Naive thymus-derived CD4-positive, alpha-beta T cell (primary cell): Measurements from ENCODE around the gene UBAC1. TPM values are rescaled to one million over a fixed set of nuclear protein-coding genes. Genes with fewer than 3 reads are reported as not detected.
A peak's percentile ranks its signal among the peaks of the same experiment; 100 is the strongest.

Experiments
- ATAC-seq: fragments of 150-1000 bp; cut with Tn5 transposase; 2 replicates; pipeline ENCODE4 v1.10.0; 2021; ENCODE audit warnings: mild to moderate bottlenecking, moderate library complexity
- CTCF ChIA-PET: fragments of 350-600 bp; sonication (Branson Sonifier 250); formaldehyde crosslinking; loops from one replicate; lab custom pipeline; 2021; ENCODE audit warnings: antibody characterized with exemption; lab: Charles Lee
- POLR2A ChIA-PET: fragments of 350-600 bp; sonication (Branson Sonifier 250); formaldehyde crosslinking; loops from one replicate; lab custom pipeline; 2021; ENCODE audit warnings: antibody characterized with exemption, inconsistent platforms; lab: Charles Lee
- DNase-seq, 9 donors: peaks; one replicate each; pipeline versions ENCODE4 v3.0.0 to v3.0.0-alpha.2; 2020 to 2022; ENCODE audit warnings: mixed read lengths in 1 of 9
- H3K27ac ChIP-seq: one replicate; pipeline ENCODE4 v1.7.0; 2013; ENCODE audit warnings: mild to moderate bottlenecking, low read depth, low read length, moderate library complexity
- H3K27me3 ChIP-seq, 2 donors: one replicate each; pipeline ENCODE4 v1.7.0; 2013; ENCODE audit warnings: low read length in 2 of 2, mild to moderate bottlenecking in 2 of 2, moderate library complexity in 2 of 2; ENCODE audit not compliant: control insufficient read depth in 2 of 2, insufficient read depth in 2 of 2
- H3K36me3 ChIP-seq, 3 experiments: 1 replicate in 2 of 3; 2 replicates in 1 of 3; pipeline ENCODE4 v1.7.0; 2013; ENCODE audit warnings: low read length in 3 of 3, mild to moderate bottlenecking in 3 of 3, moderate library complexity in 1 of 3; ENCODE audit not compliant: insufficient read depth in 3 of 3, control insufficient read depth in 2 of 3
- H3K4me1 ChIP-seq, 2 donors: one replicate each; pipeline ENCODE4 v1.7.0; 2013; ENCODE audit warnings: low read length in 2 of 2, mild to moderate bottlenecking in 2 of 2, moderate library complexity in 1 of 2; ENCODE audit not compliant: control insufficient read depth in 2 of 2, insufficient read depth in 2 of 2
- H3K4me3 ChIP-seq: 2 replicates; pipeline ENCODE4 v1.7.0; 2013; ENCODE audit warnings: mild to moderate bottlenecking, low read length
- H3K9me3 ChIP-seq, 3 experiments: 1 replicate in 2 of 3; 2 replicates in 1 of 3; pipeline ENCODE4 v1.7.0; 2013; ENCODE audit warnings: low read length in 3 of 3; ENCODE audit not compliant: control insufficient read depth in 2 of 3
- H3K27ac Mint-ChIP-seq, 9 donors: one replicate each; pipeline ENCODE4 v1.8.0; 2020 to 2022; ENCODE audit warnings: mixed read lengths in 9 of 9, mild to moderate bottlenecking in 8 of 9, moderate library complexity in 5 of 9, inconsistent platforms in 2 of 9
- H3K27me3 Mint-ChIP-seq, 5 donors: one replicate each; pipeline ENCODE4 v1.8.0; 2021 to 2022; ENCODE audit warnings: mixed read lengths in 5 of 5, mild to moderate bottlenecking in 1 of 5
- H3K36me3 Mint-ChIP-seq, 5 donors: one replicate each; pipeline ENCODE4 v1.8.0; 2020 to 2022; ENCODE audit warnings: mixed read lengths in 5 of 5, mild to moderate bottlenecking in 3 of 5, inconsistent platforms in 1 of 5
- H3K4me1 Mint-ChIP-seq, 7 donors: one replicate each; pipeline ENCODE4 v1.8.0; 2020 to 2022; ENCODE audit warnings: mixed read lengths in 7 of 7, mild to moderate bottlenecking in 3 of 7, inconsistent platforms in 1 of 7
- H3K4me3 Mint-ChIP-seq, 10 donors: one replicate each; pipeline ENCODE4 v1.8.0; 2020 to 2022; ENCODE audit warnings: mild to moderate bottlenecking in 10 of 10, mixed read lengths in 10 of 10, moderate library complexity in 6 of 10, inconsistent platforms in 2 of 10
- H3K9me3 Mint-ChIP-seq, 11 donors: one replicate each; pipeline ENCODE4 v1.8.0; 2020 to 2022; ENCODE audit warnings: mixed read lengths in 11 of 11, mild to moderate bottlenecking in 4 of 11, inconsistent platforms in 1 of 11, moderate library complexity in 1 of 11
- intact Hi-C, 2 donors: fragments of 100-400 bp; cut with micrococcal nuclease; formaldehyde crosslinking; loops; one replicate each; pipeline ENCODE4 v1.15.1; 2023
- polyA plus RNA-seq, 2 donors: library from polyadenylated mRNA; unstranded; fragments of 300-500 nt; fragmentation: Illumina TruSeq; gene quantifications; one replicate each; pipeline ENCODE4 v1.2.3, GENCODE V29; 2021
- total RNA-seq, 6 experiments: library from RNA in 5 of 6; stranded (reverse) in 5 of 6; gene quantifications; 1 replicate in 5 of 6; 2 replicates in 1 of 6; pipeline ENCODE4 v1.2.3 and lab custom pipeline; 2021 to 2026

Gene UBAC1
- total and polyA plus RNA-seq, 7 experiments from 2014 or later, result 19.6 to 36.1 (median 31.2) TPM

- ChIA-PET CTCF (no interaction called here), POLR2A (no interaction called here)
- H3K4me1 Mint-ChIP-seq, result peaks cover 4 to 20% (median 6%) of the 10 kb centered on the region in 7 donors
- no peaks in the 10 kb centered on the region for H3K27me3 ChIP-seq
- no peak overlapping the region for H3K27ac ChIP-seq
- H3K36me3 Mint-ChIP-seq, result no peaks in the 10 kb centered on the region
- no peak overlapping the region for H3K4me3 Mint-ChIP-seq
- DNase-seq (no peak), ATAC-seq (no peak)
- no peaks in the 10 kb centered on the region for H3K27me3 Mint-ChIP-seq
- H3K9me3 Mint-ChIP-seq, result no peaks in the 10 kb centered on the region
- H3K36me3 ChIP-seq, result no peaks in the 10 kb centered on the region
- intact Hi-C loops, result no loop called here
- H3K9me3 ChIP-seq, result no peaks in the 10 kb centered on the region
- H3K27ac Mint-ChIP-seq, result no peak overlapping the region
- H3K4me3 ChIP-seq, result no peak overlapping the region
- peaks cover 11 to 21% of the 10 kb centered on the region in 2 donors for H3K4me1 ChIP-seq
Observed at GRCh38 chr9:135980926-135981630, 19.9 kb upstream of the UBAC1 start.

- no peak overlapping the region for H3K27ac Mint-ChIP-seq
- intact Hi-C loops, result loop anchor here in 1 of 2 donors (1.0 kb wide), 1 partner anchor 11 kb away; no protein-coding TSS in a partner anchor
- no peak for ATAC-seq
- H3K4me1 ChIP-seq, result peaks cover 11 to 21% of the 10 kb centered on the region in 2 donors
- no peaks in the 10 kb centered on the region for H3K27me3 ChIP-seq
- H3K27me3 Mint-ChIP-seq, result no peaks in the 10 kb centered on the region
- H3K36me3 Mint-ChIP-seq, result no peaks in the 10 kb centered on the region
- H3K27ac ChIP-seq, result no peak overlapping the region
- H3K36me3 ChIP-seq, result no peaks in the 10 kb centered on the region
- H3K4me1 Mint-ChIP-seq, result peaks cover 4 to 20% (median 6%) of the 10 kb centered on the region in 7 donors
- ChIA-PET POLR2A (interaction anchor here (2.5 kb wide), 1 partner anchor 10 kb away, joined by 8 read pairs; no protein-coding TSS in a partner anchor), CTCF (no interaction called here)
- peak overlapping the region in 6 of 10 donors; percentile 60 to 83 (median 74) for H3K4me3 Mint-ChIP-seq
- no peaks in the 10 kb centered on the region for H3K9me3 Mint-ChIP-seq
- H3K4me3 ChIP-seq, result peak overlapping the region; percentile 36
- H3K9me3 ChIP-seq, result no peaks in the 10 kb centered on the region
- DNase-seq, result no peak
Observed at GRCh38 chr9:135979547-135980166, 18.5 kb upstream of the UBAC1 start.

GRCh38 chr9:135978642-135979546, 17.7 kb upstream of the UBAC1 start:
- intact Hi-C loops, result loop anchor here in 1 of 2 donors (1.0 kb wide), 1 partner anchor 11 kb away; no protein-coding TSS in a partner anchor
- POLR2A ChIA-PET, result interaction anchor here (2.5 kb wide), 1 partner anchor 11 kb away, joined by 8 read pairs; no protein-coding TSS in a partner anchor
- Histone ChIP-seq H3K4me1 (peaks cover 11 to 21% of the 10 kb centered on the region in 2 donors), H3K27ac (no peak overlapping the region), H3K27me3 (no peaks in the 10 kb centered on the region), H3K9me3 (no peaks in the 10 kb centered on the region), H3K4me3 (peak overlapping the region; percentile 36), H3K36me3 (no peaks in the 10 kb centered on the region)
- Mint-ChIP-seq H3K4me1 (peaks cover 4 to 20% (median 6%) of the 10 kb centered on the region in 7 donors), H3K36me3 (no peaks in the 10 kb centered on the region), H3K4me3 (peak overlapping the region; percentile 30 to 83 (median 73)), H3K27ac (peak overlapping the region in 8 of 9 donors; percentile 42 to 85 (median 72)), H3K27me3 (no peaks in the 10 kb centered on the region), H3K9me3 (no peaks in the 10 kb centered on the region)
- CTCF ChIA-PET, result no interaction called here
- ATAC-seq (peak; percentile 93), DNase-seq (peak in 8 of 9 donors; percentile 44 to 84 (median 76))

GRCh38 chr9:135976944-135977343, 15.8 kb upstream of the UBAC1 start:
- intact Hi-C loops, result no loop called here
- CTCF ChIA-PET, result no interaction called here
- H3K27me3 ChIP-seq, result no peaks in the 10 kb centered on the region
- POLR2A ChIA-PET, result interaction anchor here (1.1 kb wide), 1 partner anchor 9 kb away, joined by 3 read pairs; no protein-coding TSS in a partner anchor
- Mint-ChIP-seq H3K4me1 (peaks cover 4 to 20% (median 6%) of the 10 kb centered on the region in 7 donors), H3K36me3 (no peaks in the 10 kb centered on the region), H3K27me3 (no peaks in the 10 kb centered on the region), H3K9me3 (peaks cover 0 to 2% (median 0%) of the 10 kb centered on the region in 11 donors), H3K4me3 (no peak overlapping the region), H3K27ac (peak overlapping the region in 1 of 9 donors; percentile 61)
- peaks cover 11 to 21% of the 10 kb centered on the region in 2 donors for H3K4me1 ChIP-seq
- no peaks in the 10 kb centered on the region for H3K36me3 ChIP-seq
- no peaks in the 10 kb centered on the region for H3K9me3 ChIP-seq
- no peak for DNase-seq
- ATAC-seq, result no peak
- no peak overlapping the region for H3K4me3 ChIP-seq
- no peak overlapping the region for H3K27ac ChIP-seq

- H3K4me1 Mint-ChIP-seq, result peaks cover 4 to 20% (median 6%) of the 10 kb centered on the region in 7 donors
- no peak overlapping the region for H3K4me3 Mint-ChIP-seq
- peaks cover 0 to 2% (median 0%) of the 10 kb centered on the region in 11 donors for H3K9me3 Mint-ChIP-seq
- intact Hi-C loops, result no loop called here
- DNase-seq (no peak), ATAC-seq (no peak)
- peaks cover 11 to 21% of the 10 kb centered on the region in 2 donors for H3K4me1 ChIP-seq
- no peaks in the 10 kb centered on the region for H3K9me3 ChIP-seq
- H3K36me3 Mint-ChIP-seq, result no peaks in the 10 kb centered on the region
- no peaks in the 10 kb centered on the region for H3K36me3 ChIP-seq
- peak overlapping the region in 1 of 9 donors; percentile 61 for H3K27ac Mint-ChIP-seq
- no peak overlapping the region for H3K27ac ChIP-seq
- ChIA-PET POLR2A (interaction anchor here (1.1 kb wide), 1 partner anchor 9 kb away, joined by 3 read pairs; no protein-coding TSS in a partner anchor), CTCF (no interaction called here)
- no peaks in the 10 kb centered on the region for H3K27me3 ChIP-seq
- no peaks in the 10 kb centered on the region for H3K27me3 Mint-ChIP-seq
- H3K4me3 ChIP-seq, result no peak overlapping the region
Observed at GRCh38 chr9:135976531-135976930, 15.4 kb upstream of the UBAC1 start.

- ATAC-seq (no peak), DNase-seq (no peak)
- Histone ChIP-seq H3K9me3 (no peaks in the 10 kb centered on the region), H3K27ac (no peak overlapping the region), H3K27me3 (no peaks in the 10 kb centered on the region), H3K4me1 (peaks cover 11 to 21% of the 10 kb centered on the region in 2 donors), H3K36me3 (no peaks in the 10 kb centered on the region), H3K4me3 (no peak overlapping the region)
- Mint-ChIP-seq H3K9me3 (peaks cover 0 to 2% (median 0%) of the 10 kb centered on the region in 11 donors), H3K27me3 (no peaks in the 10 kb centered on the region), H3K36me3 (no peaks in the 10 kb centered on the region), H3K27ac (peak overlapping the region in 2 of 9 donors; percentile 15 to 61), H3K4me3 (no peak overlapping the region), H3K4me1 (peaks cover 4 to 20% (median 6%) of the 10 kb centered on the region in 7 donors)
- intact Hi-C loops, result no loop called here
- CTCF ChIA-PET, result no interaction called here
- POLR2A ChIA-PET, result no interaction called here
Observed at GRCh38 chr9:135975834-135976233, 14.7 kb upstream of the UBAC1 start.
